ENCODE results near the gene PCSK9. TPM values are rescaled to one million over a fixed set of nuclear protein-coding genes. Genes with fewer than 3 reads are reported as not detected.
A peak's percentile ranks its signal among the peaks of the same experiment; 100 is the strongest.

PCSK9 gene
- total and polyA plus RNA-seq, 9 of the 15 experiments (the other 6 are each of a cell fraction or from before 2014, with no cell fraction given) = 3.2 to 58.6 (median 24.7) TPM

GRCh38 chr1:55021942-55022546 is 17.3 kb upstream of the PCSK9 start (continued):
- no peak for TF ChIP-seq E2F1 (CRISPR knock-in tag; IDR thresholded peaks at IDR 0.05)
- no peak for TF ChIP-seq CCAR2 (IDR thresholded peaks at IDR 0.05; ENCODE audit: low read depth, low read length)
- TF ChIP-seq ZNF644 (tag; IDR thresholded peaks at IDR 0.05; ENCODE audit: low read depth) = no peak
- no peak for TF ChIP-seq HMGN3 (IDR thresholded peaks at IDR 0.05; ENCODE audit: borderline replicate concordance, extremely low read depth, insufficient read length, low read depth, low read length)
- no peak for TF ChIP-seq U2AF1 (optimal IDR thresholded peaks at IDR 0.05; ENCODE audit: low read depth, low read length)
- no peak for TF ChIP-seq VEZF1 (CRISPR knock-in tag; IDR thresholded peaks at IDR 0.05)
- no peak for TF ChIP-seq DIDO1 (tag; IDR thresholded peaks at IDR 0.05; ENCODE audit: low read depth)
- TF ChIP-seq MED1 (CRISPR knock-in tag; IDR thresholded peaks at IDR 0.05; ENCODE audit: borderline replicate concordance) = no peak
- no peak for TF ChIP-seq MAFG (tag; conservative IDR thresholded peaks at IDR 0.05)
- no peak for TF ChIP-seq NBN (IDR thresholded peaks at IDR 0.05; ENCODE audit: low read depth)
- no peak for TF ChIP-seq WHSC1 (IDR thresholded peaks at IDR 0.05; ENCODE audit: low read length)
- TF ChIP-seq RBFOX2 (IDR thresholded peaks at IDR 0.05; ENCODE audit: low read depth, low read length) = peak; percentile 48; the same call in 1 of the 2 replicates
- TF ChIP-seq MAX (CRISPR knock-in tag; IDR thresholded peaks at IDR 0.05) = no peak
- no peak for TF ChIP-seq ZNF512 (tag; IDR thresholded peaks at IDR 0.05)
- no peak for TF ChIP-seq MTF1 (CRISPR knock-in tag; IDR thresholded peaks at IDR 0.05; ENCODE audit: borderline replicate concordance)
- no peak for TF ChIP-seq MLX (CRISPR knock-in tag; conservative IDR thresholded peaks at IDR 0.05)
- no peak for TF ChIP-seq ZBTB5 (IDR thresholded peaks at IDR 0.05)
- no peak for TF ChIP-seq ZC3H8 (IDR thresholded peaks at IDR 0.05)
- TF ChIP-seq NR1H2 (CRISPR knock-in tag; IDR thresholded peaks at IDR 0.05) = no peak
